ENCODE data around the gene CXCR5. TPM values are rescaled to one million over a fixed set of nuclear protein-coding genes. Genes with fewer than 3 reads are reported as not detected.

Gene CXCR5
- polyA plus RNA-seq, 1 donor (not counting 4 experiments of a cell fraction or from before 2014, with no cell fraction given): not detected

- H2AFZ ChIP-seq (ENCODE audit: control insufficient read depth, low read length): peak overlapping the region; percentile 78
- no peaks in the 10 kb centered on the region for H3K9me3 ChIP-seq (ENCODE audit: control insufficient read depth, low read depth, low read length)
- H3K4me2 ChIP-seq (ENCODE audit: control insufficient read depth, extremely low read depth, insufficient read depth, low read depth, low read length): peak overlapping the region; percentile 74
- no peaks in the 10 kb centered on the region for H3K27me3 ChIP-seq (ENCODE audit: control insufficient read depth, extremely low read depth, insufficient read depth, low read length)
- FAIRE-seq (peak; percentile 85), DNase-seq (ENCODE audit: low read depth, low spot score) (no peak)
- peaks cover 28% of the 10 kb centered on the region for H3K4me1 ChIP-seq (ENCODE audit: control insufficient read depth, extremely low read depth, insufficient read depth, low read length)
- dilution Hi-C loops (cut with MboI; ENCODE audit: extremely low pct_ligation_motif_present, low sequenced_read_pairs): no loop called here
- H4K20me1 ChIP-seq (ENCODE audit: control insufficient read depth, extremely low read depth, insufficient read depth, low read length): peaks cover 4% of the 10 kb centered on the region
- peak overlapping the region; percentile 97 for H3K27ac ChIP-seq (ENCODE audit: control insufficient read depth, insufficient read depth, low read length)
- H3K9ac ChIP-seq (ENCODE audit: control insufficient read depth, extremely low read depth, insufficient read depth, low read length): peak overlapping the region; percentile 86
- H3K9me1 ChIP-seq (ENCODE audit: control insufficient read depth, extremely low read depth, insufficient read depth, low read length): no peaks in the 10 kb centered on the region
- H3K4me3 ChIP-seq (ENCODE audit: control insufficient read depth in 2 of 3, extremely low read depth in 1 of 3, insufficient read depth in 2 of 3, low read depth in 1 of 3, low read length in 3 of 3): peak overlapping the region; percentile 77 to 92 (median 84)
- TF ChIP-seq EZH2 (IDR thresholded peaks at IDR 0.05; ENCODE audit: low read length): no peak
- peak in 2 of 3 experiments; percentile 96 to 98 for TF ChIP-seq CTCF (optimal IDR thresholded peaks at IDR 0.05 in 1 of 3, IDR thresholded peaks at IDR 0.05 in 1 of 3, conservative IDR thresholded peaks at IDR 0.05 in 1 of 3; ENCODE audit: extremely low read depth in 1 of 3, insufficient read depth in 2 of 3, low read length in 3 of 3)
- H3K79me2 ChIP-seq (ENCODE audit: control insufficient read depth, insufficient read depth, low read length): peaks cover 21% of the 10 kb centered on the region
- H3K36me3 ChIP-seq (ENCODE audit: control insufficient read depth in 2 of 2, extremely low read depth in 1 of 2, insufficient read depth in 2 of 2, low read length in 2 of 2): peaks cover 3 to 8% of the 10 kb centered on the region in 2 experiments
Measured at GRCh38 chr11:118928101-118928869, 44.6 kb downstream of the CXCR5 start.

- Histone ChIP-seq H3K4me2 (ENCODE audit: control insufficient read depth, extremely low read depth, insufficient read depth, low read depth, low read length) (peak overlapping the region; percentile 74), H3K27ac (ENCODE audit: control insufficient read depth, insufficient read depth, low read length) (peak overlapping the region; percentile 97), H3K36me3 (ENCODE audit: control insufficient read depth in 2 of 2, extremely low read depth in 1 of 2, insufficient read depth in 2 of 2, low read length in 2 of 2) (peaks cover 0 to 2% of the 10 kb centered on the region in 2 experiments), H3K9me3 (ENCODE audit: control insufficient read depth, low read depth, low read length) (no peaks in the 10 kb centered on the region), H3K4me3 (ENCODE audit: control insufficient read depth in 2 of 3, extremely low read depth in 1 of 3, insufficient read depth in 2 of 3, low read depth in 1 of 3, low read length in 3 of 3) (peak overlapping the region; percentile 77 to 92 (median 84)), H3K9ac (ENCODE audit: control insufficient read depth, extremely low read depth, insufficient read depth, low read length) (peak overlapping the region; percentile 86), H4K20me1 (ENCODE audit: control insufficient read depth, extremely low read depth, insufficient read depth, low read length) (peaks cover 4% of the 10 kb centered on the region), H2AFZ (ENCODE audit: control insufficient read depth, low read length) (peak overlapping the region; percentile 78), H3K4me1 (ENCODE audit: control insufficient read depth, extremely low read depth, insufficient read depth, low read length) (peaks cover 28% of the 10 kb centered on the region), H3K27me3 (ENCODE audit: control insufficient read depth, extremely low read depth, insufficient read depth, low read length) (no peaks in the 10 kb centered on the region), H3K79me2 (ENCODE audit: control insufficient read depth, insufficient read depth, low read length) (peaks cover 14% of the 10 kb centered on the region), H3K9me1 (ENCODE audit: control insufficient read depth, extremely low read depth, insufficient read depth, low read length) (no peaks in the 10 kb centered on the region)
- dilution Hi-C loops (cut with MboI; ENCODE audit: extremely low pct_ligation_motif_present, low sequenced_read_pairs): no loop called here
- TF ChIP-seq EZH2 (IDR thresholded peaks at IDR 0.05; ENCODE audit: low read length) (no peak), CTCF (optimal IDR thresholded peaks at IDR 0.05 in 1 of 3, IDR thresholded peaks at IDR 0.05 in 1 of 3, conservative IDR thresholded peaks at IDR 0.05 in 1 of 3; ENCODE audit: extremely low read depth in 1 of 3, insufficient read depth in 2 of 3, low read length in 3 of 3) (no peak)
- no peak for FAIRE-seq
- DNase-seq (ENCODE audit: low read depth, low spot score): no peak
Measured at GRCh38 chr11:118928870-118929500, 45.3 kb downstream of the CXCR5 start.

All from keratinocyte (primary cell).